GM04503 (cell line): ENCODE data around the gene HPSE2.

Source experiments
- DNase-seq: peaks from one replicate; pipeline ENCODE4 v3.0.0-alpha.2; 2012; ENCODE audit warnings: low read depth

HPSE2 gene

DNA sequence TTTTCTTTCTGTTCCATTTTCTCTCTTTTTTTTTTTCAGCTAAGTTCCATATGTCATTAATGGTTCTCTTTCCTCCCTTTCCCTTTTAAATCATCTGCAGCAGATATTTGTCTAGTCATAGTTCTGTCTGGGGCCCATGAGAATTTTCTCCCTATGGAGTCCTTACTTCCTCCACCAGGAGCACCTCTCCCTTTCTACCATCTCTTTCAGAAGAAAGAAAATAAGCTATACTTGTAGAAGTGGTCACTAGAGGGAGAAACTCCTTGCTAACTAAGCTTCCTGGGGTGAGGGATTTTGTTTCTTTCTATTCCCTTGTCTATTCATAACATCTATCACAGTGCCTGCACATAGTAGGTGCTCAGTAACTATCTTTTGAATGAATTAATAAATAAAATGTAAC, 558.8 kb downstream of the HPSE2 start:
- no peak for DNase-seq

- no peak for DNase-seq
Observed at GRCh38 chr10:98675902-98676301, 559.8 kb downstream of the HPSE2 start.

- no peak for DNase-seq
Observed at GRCh38 chr10:98673171-98673782, 562.4 kb downstream of the HPSE2 start.

GRCh38 chr10:98667081-98667480, 568.6 kb downstream of the HPSE2 start:
- DNase-seq, result no peak

DNA sequence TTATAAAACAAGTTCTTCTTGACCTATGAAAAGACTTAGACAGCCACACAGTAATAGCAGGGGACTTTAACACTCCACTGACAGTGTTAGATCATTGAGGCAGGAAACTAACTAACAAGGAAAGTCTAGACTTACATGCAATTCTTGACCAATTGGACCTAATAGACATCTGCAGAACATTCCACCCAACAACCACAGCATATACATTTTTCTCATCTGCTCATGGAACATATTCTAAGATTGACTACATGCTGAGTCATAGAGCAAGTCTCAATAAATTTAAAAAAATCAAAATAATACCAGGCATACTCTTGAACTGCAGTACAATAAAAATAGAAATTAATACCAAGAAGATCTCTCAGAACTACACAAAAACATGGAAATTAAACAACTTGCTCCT, 569.4 kb downstream of the HPSE2 start:
- DNase-seq, result no peak

DNA sequence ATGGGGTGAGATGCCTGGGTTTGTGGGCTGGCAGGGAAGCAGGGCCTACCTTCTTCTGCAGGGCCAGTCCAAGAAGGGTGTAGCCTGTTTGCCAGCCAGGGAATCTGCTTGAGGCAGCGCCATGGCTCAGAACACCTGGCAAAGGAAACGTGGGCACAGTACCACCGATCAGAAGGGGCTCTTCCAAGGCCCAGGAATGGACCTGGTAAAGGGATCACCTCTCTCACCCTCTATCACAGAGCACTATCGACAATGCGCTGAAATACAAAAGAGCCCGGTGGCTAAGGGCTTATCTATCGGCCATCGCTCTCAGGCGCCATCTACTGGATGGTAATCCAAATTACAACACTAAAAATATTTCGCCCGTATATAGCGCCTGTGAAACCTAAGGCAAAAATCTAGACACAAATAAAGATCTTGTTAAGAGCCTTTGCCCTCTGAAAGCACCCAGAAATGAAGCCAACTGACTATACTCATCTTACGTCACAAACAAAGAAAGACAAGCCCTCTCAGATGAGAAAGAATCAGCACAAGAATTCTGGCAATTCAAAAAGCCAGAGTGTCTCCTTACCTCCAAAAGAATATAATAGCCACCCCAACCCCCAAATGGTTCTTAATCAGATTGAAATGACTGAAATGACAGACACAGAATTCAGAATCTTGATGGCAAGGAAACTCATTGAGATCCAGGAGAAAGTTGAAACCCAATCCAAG, 571.2 kb downstream of the HPSE2 start:
- no peak for DNase-seq

DNA sequence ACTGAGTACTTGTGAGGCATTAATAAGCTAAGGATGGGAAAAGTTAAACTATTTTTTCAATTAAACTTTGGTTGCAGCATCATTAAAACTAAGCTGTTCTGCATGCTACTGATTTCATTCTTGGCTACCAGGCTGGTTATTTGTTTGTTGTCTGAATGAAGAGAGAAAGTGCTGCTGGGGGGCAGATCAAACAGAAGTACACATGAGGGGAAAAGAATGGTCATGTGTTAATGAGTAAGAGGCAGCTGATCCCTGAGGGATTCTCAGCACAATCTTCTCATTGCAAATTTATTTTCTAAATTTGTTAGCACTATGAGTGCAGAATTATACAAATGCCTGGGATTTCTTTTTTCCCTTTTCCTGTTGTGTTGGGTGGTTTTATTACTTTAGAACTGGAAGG, 575.7 kb downstream of the HPSE2 start:
- DNase-seq, result no peak

DNA sequence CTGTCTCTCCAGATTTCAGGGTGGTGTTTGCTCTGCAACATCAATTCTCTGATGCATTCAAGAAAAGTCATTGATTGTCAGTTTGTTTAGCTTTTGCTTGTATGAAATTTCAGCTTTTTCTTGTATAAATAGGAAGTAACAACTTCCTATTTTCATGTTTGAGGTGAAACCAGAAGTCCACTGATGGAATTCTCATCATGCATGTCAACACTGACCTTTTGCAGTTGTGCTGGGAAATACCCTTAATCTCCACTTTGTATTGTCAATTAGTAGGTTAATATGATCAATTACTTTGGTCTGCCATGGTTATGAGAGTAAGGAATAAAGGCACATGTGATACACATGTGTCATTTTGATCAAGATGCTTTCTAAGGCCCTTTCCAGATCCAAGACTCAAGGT, 580.2 kb downstream of the HPSE2 start:
- no peak for DNase-seq

GRCh38 chr10:98649170-98649569, 586.5 kb downstream of the HPSE2 start:
- no peak for DNase-seq

- no peak for DNase-seq
Observed at GRCh38 chr10:98646998-98647917, 588.4 kb downstream of the HPSE2 start.

DNA sequence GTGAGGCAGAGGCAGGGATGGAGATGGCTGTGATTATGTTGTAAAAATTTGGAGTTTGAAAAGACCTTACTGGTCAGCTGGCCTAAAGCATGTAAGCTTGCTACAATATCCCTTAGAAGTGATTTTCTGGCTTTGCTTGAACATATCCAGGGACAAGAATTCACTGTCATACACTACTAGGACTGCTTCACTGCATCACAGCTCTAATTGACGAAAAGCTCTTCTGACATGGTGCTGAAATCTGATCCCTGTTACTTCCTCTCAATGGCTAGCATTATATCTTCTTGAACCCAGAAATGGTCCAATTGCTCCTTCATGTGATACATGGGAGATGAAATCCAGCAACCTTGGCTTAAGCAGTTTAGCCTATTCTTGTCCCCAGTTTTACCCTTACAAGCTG, 591.2 kb downstream of the HPSE2 start:
- DNase-seq, result no peak

DNA sequence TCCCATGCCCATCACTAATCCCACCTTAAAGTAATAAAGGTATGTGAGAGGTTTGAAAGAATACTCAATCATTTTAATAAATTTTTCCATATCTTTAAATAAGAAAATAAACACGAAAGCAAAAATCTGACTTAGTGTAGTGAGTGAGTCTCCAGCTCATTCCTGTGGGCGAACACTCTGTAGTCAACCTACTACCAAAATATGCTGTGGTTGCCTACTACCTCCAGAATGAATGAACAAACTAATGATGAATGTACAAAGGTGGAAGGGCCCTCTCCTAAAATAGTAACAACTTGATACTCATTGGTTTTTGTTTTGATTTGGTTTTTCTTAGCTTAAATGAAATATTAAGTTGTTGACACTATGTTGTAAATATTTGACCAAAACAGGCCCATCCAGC, 593.4 kb downstream of the HPSE2 start:
- no peak for DNase-seq

GRCh38 chr10:98638920-98639319, 596.7 kb downstream of the HPSE2 start:
- DNase-seq, result no peak

- no peak for DNase-seq
Observed at GRCh38 chr10:98636921-98637329, 598.7 kb downstream of the HPSE2 start.

GRCh38 chr10:98632456-98633150, 603.0 kb downstream of the HPSE2 start:
- DNase-seq, result no peak

DNA sequence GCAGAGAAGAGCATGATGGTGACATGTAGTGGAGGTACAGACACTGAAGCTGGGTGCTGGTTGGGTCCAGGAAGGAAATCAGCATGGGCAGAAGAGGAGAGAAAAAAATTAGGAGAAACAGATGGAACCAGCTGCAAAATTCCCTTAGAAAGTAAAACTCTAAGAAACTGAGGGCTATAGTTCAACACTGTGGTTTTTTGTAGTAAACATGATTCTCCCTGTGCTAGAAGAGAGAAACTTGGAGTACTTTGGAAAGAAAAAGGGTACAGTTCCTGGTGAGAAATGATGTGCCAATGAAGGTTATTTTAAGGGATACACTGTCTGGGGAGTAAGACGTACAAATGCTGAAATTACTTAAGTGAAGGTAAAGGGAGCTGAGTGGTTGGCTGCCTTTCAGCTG, 607.4 kb downstream of the HPSE2 start:
- no peak for DNase-seq

- DNase-seq, result no peak
Observed at GRCh38 chr10:98627711-98628110, 607.9 kb downstream of the HPSE2 start.

DNA sequence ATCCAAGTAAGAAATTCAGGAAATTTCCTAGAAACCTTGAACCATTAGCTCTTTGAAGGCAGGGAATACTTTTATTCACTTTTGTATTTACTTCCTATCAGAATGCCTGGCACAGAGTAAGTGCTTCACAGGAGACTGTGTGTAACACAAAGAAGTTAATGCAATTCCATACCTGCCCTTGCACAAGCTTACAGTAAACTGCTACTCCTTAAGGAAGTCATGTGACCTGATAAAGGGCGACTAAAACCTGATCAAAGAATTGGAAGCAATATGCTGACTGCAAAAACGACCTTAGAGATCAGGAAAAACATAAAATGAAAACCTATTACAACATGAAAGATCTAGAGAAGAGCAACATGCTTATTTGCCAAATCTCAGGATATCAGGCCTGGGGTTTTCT, 610.7 kb downstream of the HPSE2 start:
- DNase-seq, result no peak

- DNase-seq, result no peak
Observed at GRCh38 chr10:98623176-98623575, 612.5 kb downstream of the HPSE2 start.

DNA sequence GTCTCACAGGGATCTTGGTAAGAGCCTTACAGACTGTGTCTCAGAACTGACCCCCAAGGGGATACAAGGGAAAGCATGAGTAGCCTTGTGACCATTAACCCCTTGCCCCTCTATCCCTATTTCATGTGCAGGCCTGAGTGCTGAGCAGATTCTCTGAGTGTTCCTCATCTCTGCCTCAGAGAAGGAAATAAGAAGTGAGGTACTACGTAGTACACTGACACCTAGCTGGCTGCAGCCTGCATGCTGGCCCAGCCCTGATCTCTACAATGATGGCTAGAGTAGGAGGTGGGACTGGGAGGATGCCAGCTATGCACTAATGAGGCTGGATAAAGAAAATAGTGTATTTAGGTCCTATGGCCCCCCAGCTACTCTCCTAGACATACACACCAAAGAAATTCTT, 614.0 kb downstream of the HPSE2 start:
- DNase-seq, result no peak

DNA sequence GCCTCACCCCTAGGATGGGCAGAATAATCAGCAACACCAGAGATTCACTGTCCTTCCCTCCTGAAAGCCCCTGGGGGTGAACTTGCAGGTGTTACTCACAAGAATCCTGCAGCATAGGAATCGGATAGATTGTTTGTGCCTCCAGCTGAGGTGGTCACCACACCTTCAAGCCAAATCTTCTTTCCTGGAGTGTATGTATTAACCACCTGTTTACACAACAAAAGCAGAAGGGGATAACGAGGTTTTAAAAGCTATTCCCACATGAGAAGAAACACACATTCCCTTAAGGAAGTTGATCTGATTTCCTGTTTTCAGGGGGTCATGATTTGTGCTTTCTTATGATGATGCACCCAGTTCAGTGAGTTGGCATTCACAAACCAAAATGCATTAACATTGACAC, 615.1 kb downstream of the HPSE2 start:
- no peak for DNase-seq

DNA sequence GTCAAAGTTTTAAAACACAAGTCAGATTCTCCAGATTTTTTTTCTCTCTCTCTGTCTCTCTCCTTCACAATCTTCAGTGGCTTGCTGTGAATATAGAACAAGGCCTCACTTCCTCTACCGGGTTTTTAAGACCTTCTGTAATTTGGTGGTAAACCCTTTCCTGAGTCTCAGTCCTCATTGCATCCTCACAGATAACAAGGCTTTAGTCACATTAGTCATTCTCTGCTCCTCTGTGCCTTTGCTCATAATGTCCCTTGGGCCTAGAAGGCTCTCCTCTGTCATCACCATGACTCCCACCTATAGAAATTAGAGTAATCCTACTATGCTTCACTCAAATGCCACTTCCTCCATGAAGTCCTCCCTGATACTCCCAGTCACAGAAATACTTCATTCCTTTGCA, 616.2 kb downstream of the HPSE2 start:
- no peak for DNase-seq
